Right atrium auricular region (tissue), 2 donors: Measurements from ENCODE around the gene CDC42. TPM values are rescaled to one million over a fixed set of nuclear protein-coding genes. Genes with fewer than 3 reads are reported as not detected.
A peak's percentile ranks its signal among the peaks of the same experiment; 100 is the strongest.
"Not testable (repeated sequence)": the region's sequence is repeated elsewhere in the genome, so short reads cannot be mapped to it uniquely, and the experiment has no call there.

Source experiments
- DNase-seq: peaks from one replicate; pipeline ENCODE4 v3.0.0-alpha.2; 2019; ENCODE audit warnings: low spot score
- H3K27ac ChIP-seq, 2 donors: fragments of 200-600 bp; sonication (generic); 1 replicate in 1 of 2; 2 replicates in 1 of 2; pipeline ENCODE4 v1.5.1; 2016 to 2019
- H3K27me3 ChIP-seq, 2 donors: fragments of 200-600 bp; sonication (generic); one replicate each; pipeline versions ENCODE4 v1.5.1 to v1.6.0; 2017 to 2019
- H3K36me3 ChIP-seq: fragments of 200-600 bp; sonication (generic); one replicate; pipeline ENCODE4 v1.5.1; 2016
- H3K4me1 ChIP-seq, 2 donors: fragments of 200-600 bp; sonication (generic); one replicate each; pipeline versions ENCODE4 v1.5.1 to v1.6.0; 2017 to 2019
- H3K4me3 ChIP-seq, 2 donors: fragments of 200-600 bp; sonication (generic); 1 replicate in 1 of 2; 2 replicates in 1 of 2; pipeline ENCODE4 v1.5.1; 2017 to 2019; ENCODE audit warnings: mild to moderate bottlenecking in 1 of 2, moderate library complexity in 1 of 2
- H3K9me3 ChIP-seq, 2 donors: fragments of 200-600 bp; sonication (generic); one replicate each; pipeline ENCODE4 v1.5.1; 2019
- CTCF ChIP-seq, 2 donors: fragments of 200-600 bp; sonication (generic); IDR thresholded peaks; one replicate each; pipeline ENCODE4 v1.5.1; 2019; ENCODE audit warnings: antibody characterized with exemption in 2 of 2
- total RNA-seq, 2 donors: library from RNA; depleted of rRNA; stranded (reverse); fragments of >200 nt; gene quantifications; one replicate each; pipeline ENCODE4 v1.1.0, GENCODE V29; 2016

CDC42 gene
- total RNA-seq: 100 to 1,000 TPM; 144 to 147 TPM

- TF ChIP-seq CTCF (IDR thresholded peaks at IDR 0.05): no peak
- Histone ChIP-seq H3K36me3 (no peaks in the 10 kb centered on the region), H3K27me3 (no peaks in the 10 kb centered on the region), H3K9me3 (no peaks in the 10 kb centered on the region), H3K4me3 (peak within 1 kb of the TSS; percentile 80 to 94), H3K4me1 (peaks cover 0 to 41% of the 10 kb centered on the region in 2 donors), H3K27ac (peak within 1 kb of the TSS; percentile 98 to 99)
- DNase-seq: peak; percentile 97
Measured at GRCh38 chr1:22052115-22053016, at the start of gene CDC42. Gene CDC42 (plus strand): TSS chr1:22052709. CDS start chr1:22078479, 25,770 bp downstream.

GRCh38 chr1:22002875-22003274 lies 49.6 kb upstream of the CDC42 start:
- not testable (repeated sequence) for H3K4me3 ChIP-seq, H3K27me3 ChIP-seq, DNase-seq, H3K4me1 ChIP-seq, H3K36me3 ChIP-seq, H3K27ac ChIP-seq, H3K9me3 ChIP-seq

- H3K27me3 ChIP-seq, H3K4me3 ChIP-seq, H3K4me1 ChIP-seq, H3K36me3 ChIP-seq, H3K9me3 ChIP-seq, DNase-seq, H3K27ac ChIP-seq: not testable (repeated sequence)
Measured at GRCh38 chr1:22003959-22004358, 48.5 kb upstream of the CDC42 start.

DNA sequence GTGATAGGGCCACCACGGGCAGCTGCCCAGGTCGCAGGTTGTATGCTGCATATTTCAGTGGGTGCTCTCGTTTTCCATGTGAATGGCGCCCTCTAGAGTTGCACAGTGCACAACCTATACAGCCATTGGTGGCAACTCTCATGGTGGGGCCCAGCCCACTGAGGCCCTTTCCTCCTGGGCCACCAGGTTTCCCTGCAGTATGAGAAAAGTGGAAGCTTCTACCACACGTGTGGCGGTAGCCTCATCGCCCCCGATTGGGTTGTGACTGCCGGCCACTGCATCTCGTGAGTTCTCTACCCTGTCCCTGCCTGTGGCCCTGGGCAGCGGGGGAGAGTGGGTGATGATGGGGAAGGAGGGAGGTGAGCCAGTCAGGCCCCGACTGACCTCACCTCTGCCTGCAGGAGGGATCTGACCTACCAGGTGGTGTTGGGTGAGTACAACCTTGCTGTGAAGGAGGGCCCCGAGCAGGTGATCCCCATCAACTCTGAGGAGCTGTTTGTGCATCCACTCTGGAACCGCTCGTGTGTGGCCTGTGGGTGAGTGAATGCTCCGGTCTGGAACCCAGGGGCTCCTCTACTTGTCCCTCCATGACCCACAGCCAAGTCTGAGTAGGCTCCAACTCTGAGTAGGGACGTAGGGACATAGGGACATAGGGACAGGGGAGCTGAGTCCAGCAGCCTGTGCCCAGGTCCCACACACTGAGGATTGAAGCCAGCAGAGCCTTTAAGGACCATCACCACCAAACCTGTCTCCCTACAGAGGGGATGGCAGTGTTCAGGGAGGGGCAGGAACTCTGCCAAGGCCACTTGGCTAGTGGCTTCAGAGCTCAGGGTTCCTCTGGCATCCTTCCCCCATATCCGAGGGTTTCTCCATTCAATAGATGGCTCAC lies 47.0 kb upstream of the CDC42 start:
- not testable (repeated sequence) for H3K27ac ChIP-seq, H3K4me3 ChIP-seq, H3K36me3 ChIP-seq, H3K27me3 ChIP-seq, H3K4me1 ChIP-seq, H3K9me3 ChIP-seq, DNase-seq
- TF ChIP-seq CTCF (IDR thresholded peaks at IDR 0.05): peak; percentile 17 to 48

DNA sequence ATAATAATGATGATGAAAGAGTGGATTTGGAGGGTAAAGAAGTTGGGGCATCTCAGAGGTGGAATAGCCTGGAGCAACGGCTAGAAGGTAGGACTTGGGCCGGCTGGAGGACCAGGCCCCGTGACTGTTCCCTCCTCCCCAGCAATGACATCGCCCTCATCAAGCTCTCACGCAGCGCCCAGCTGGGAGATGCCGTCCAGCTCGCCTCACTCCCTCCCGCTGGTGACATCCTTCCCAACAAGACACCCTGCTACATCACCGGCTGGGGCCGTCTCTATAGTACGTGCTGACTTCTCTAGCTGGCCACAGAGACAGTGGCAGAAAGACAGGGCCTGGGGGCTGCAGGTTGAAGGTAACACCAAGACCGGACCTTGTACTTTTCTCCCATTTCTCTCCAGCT lies 45.8 kb upstream of the CDC42 start:
- H3K9me3 ChIP-seq, H3K36me3 ChIP-seq, H3K27me3 ChIP-seq, H3K4me1 ChIP-seq, H3K27ac ChIP-seq, H3K4me3 ChIP-seq, DNase-seq: not testable (repeated sequence)

DNA sequence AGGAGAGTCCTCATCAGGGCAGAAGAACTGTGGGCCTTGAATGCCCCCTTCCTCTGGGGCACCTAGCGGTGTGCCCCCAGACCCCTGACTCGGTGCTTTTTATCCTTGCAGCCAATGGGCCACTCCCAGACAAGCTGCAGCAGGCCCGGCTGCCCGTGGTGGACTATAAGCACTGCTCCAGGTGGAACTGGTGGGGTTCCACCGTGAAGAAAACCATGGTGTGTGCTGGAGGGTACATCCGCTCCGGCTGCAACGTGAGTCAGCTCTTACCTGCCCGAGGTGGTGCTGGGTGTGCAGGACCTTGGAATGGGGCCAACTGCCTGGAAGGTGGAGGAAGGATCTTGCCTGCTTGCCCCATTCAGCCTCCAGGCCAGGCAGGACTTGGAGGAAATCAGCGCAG lies 45.2 kb upstream of the CDC42 start:
- not testable (repeated sequence) for H3K36me3 ChIP-seq, H3K27me3 ChIP-seq, H3K27ac ChIP-seq, H3K4me3 ChIP-seq, H3K4me1 ChIP-seq, DNase-seq, H3K9me3 ChIP-seq

DNA sequence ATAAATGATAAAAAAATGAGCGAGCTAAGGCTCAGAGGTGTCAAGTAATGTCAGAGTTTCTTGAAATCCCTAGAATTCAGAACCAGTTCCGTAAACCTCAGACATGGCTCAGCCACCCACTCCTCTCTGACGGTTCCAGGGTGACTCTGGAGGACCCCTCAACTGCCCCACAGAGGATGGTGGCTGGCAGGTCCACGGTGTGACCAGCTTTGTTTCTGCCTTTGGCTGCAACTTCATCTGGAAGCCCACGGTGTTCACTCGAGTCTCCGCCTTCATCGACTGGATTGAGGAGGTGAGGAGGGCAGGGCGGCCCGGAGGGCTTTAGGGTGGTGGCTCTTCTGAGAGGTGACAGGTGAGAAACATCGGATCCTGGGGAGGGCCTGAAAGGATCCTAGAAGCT lies 42.9 kb upstream of the CDC42 start:
- not testable (repeated sequence) for H3K27ac ChIP-seq, H3K4me1 ChIP-seq, DNase-seq, H3K4me3 ChIP-seq, H3K27me3 ChIP-seq, H3K36me3 ChIP-seq, H3K9me3 ChIP-seq

GRCh38 chr1:22012752-22013151 lies 39.8 kb upstream of the CDC42 start:
- H3K9me3 ChIP-seq, H3K4me3 ChIP-seq, H3K4me1 ChIP-seq: not testable (repeated sequence)

GRCh38 chr1:22014575-22015206 lies 37.8 kb upstream of the CDC42 start:
- H3K9me3 ChIP-seq, H3K36me3 ChIP-seq, DNase-seq, H3K27me3 ChIP-seq, H3K4me1 ChIP-seq, H3K4me3 ChIP-seq, H3K27ac ChIP-seq: not testable (repeated sequence)

More at GRCh38 chr1:22012752-22013151, 39.8 kb upstream of the CDC42 start:
- H3K36me3 ChIP-seq, H3K27ac ChIP-seq, H3K27me3 ChIP-seq, DNase-seq: not testable (repeated sequence)
